GM21381 (cell line): ENCODE data around the gene NCAPG2.
"Not testable (repeated sequence)": the region's sequence is repeated elsewhere in the genome, so short reads cannot be mapped to it uniquely, and the experiment has no call there.

Experiments used
- ATAC-seq: cut with Tn5 transposase; IDR thresholded peaks from one replicate; pipeline ENCODE4 v1.9.1; 2021; ENCODE audit warnings: mild to moderate bottlenecking, moderate library complexity; ENCODE audit not compliant: unreplicated experiment

NCAPG2 gene

DNA sequence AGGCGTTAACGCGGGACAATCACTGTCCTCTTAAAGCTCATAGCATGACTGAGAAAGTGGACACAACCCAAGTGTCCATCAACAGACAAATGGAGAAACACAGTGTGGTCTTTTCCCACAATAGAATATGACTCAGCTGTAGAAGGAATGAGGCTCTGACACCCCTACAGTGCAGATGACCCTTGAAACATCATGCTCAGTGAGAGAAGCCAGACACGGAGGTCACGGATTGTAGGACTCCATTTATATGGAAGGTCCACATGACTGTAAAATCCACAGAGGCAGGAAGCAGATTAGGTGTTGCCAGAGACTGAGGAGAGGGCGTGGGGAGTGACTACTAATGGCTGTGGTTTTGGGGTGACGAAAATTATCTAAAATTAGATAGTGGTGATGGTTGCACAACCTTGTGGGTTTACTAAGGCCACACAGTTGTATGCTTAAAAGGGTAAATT lies 6.1 kb upstream of the NCAPG2 start:
- ATAC-seq: no peak

GRCh38 chr7:158707610-158708009 lies 3.0 kb upstream of the NCAPG2 start:
- ATAC-seq: no peak

DNA sequence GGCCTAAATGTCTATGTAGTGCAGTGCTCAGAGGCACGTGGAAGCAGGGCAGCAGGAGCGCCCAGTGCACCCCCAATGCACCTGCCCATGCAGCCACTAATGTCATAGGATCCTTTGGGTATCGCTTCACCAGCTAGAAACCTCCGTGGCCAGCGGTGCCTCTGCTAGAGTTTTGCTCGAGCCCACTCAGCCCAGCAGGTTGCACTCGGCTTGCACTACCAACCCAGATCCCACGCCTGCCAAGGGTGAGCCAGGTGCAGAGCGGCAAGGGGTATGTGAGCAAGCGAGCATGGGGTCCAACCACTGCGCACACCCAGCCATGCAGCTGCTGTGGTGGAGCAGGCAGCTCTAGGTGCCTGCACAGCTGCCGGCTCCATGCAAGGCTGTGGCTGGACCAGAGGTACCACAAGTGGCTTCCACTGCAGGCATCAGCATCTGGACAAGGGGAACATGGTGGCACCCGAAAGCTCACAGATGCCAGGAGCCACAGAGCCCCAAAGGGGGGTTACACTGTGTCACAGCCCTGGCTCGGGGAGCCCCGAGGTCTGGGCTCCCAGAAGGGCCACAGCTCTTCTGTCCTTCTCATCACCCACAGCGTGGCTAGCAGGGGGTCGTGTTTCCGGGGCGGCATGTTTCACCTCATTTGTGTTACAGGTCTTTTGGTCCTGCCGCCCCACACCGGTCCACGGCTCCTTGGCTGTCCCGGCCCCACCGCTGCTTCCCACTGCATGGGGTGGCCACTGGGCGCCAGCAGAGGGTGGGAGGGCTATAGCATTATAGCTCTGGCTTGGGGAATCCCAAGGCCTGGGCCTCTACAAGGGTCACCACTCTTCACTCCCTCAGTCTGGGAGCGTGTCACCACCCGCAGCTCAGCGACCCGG lies 2.3 kb upstream of the NCAPG2 start:
- ATAC-seq: no peak

DNA sequence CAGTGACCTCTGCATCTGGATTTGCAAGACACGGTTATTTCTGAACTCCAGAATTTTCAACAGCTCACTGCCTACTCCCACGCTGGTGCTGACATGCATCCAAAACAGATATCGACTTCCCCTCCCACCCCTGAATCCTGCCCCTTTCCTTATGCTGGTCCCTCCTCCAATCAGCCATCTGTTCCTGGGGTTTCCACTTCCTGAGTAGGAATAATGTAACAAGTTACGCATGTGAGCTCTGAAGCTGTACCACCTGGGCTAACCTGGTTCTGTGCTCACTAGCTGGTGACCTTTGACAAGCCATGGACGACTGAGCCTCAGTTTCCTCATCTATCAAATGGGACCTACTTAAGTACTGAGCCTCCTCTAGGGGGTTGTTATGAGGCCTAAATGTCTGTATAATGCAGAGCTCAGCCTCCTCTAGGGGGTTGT lies 1.7 kb upstream of the NCAPG2 start:
- no peak for ATAC-seq

- no peak for ATAC-seq
Observed at GRCh38 chr7:158705234-158705850, 738 bp upstream of the NCAPG2 start.

GRCh38 chr7:158703679-158704523 lies 703 bp downstream of the NCAPG2 start:
- not testable (repeated sequence) for ATAC-seq

- no peak for ATAC-seq
Observed at GRCh38 chr7:158702944-158703343, 1.7 kb downstream of the NCAPG2 start.

- no peak for ATAC-seq
Observed at GRCh38 chr7:158702196-158702595, 2.4 kb downstream of the NCAPG2 start.

- ATAC-seq: no peak
Observed at GRCh38 chr7:158700008-158700407, 4.6 kb downstream of the NCAPG2 start.

DNA sequence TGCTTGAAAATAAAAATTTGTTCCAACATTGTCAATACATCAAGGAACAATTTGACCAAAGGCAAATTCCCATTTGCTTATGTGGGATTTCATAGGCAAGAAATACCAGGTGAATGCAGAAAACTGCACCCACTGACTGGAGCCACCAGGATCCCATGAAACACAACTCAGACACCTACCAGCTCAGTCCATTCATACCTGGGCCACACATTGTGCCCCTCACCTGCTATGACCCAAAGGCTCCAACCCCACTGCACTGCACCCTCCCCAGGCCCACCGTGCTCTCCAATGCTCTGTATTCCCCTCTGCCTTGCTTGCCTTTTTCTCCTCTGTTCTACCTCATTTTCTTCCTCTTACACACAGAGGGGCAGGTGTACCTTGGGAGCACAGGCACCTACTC lies 5.3 kb downstream of the NCAPG2 start:
- ATAC-seq: no peak

- no peak for ATAC-seq
Observed at GRCh38 chr7:158698657-158699195, 5.9 kb downstream of the NCAPG2 start.

- ATAC-seq: not testable (repeated sequence)
Observed at GRCh38 chr7:158697597-158697996, 7.0 kb downstream of the NCAPG2 start.

DNA sequence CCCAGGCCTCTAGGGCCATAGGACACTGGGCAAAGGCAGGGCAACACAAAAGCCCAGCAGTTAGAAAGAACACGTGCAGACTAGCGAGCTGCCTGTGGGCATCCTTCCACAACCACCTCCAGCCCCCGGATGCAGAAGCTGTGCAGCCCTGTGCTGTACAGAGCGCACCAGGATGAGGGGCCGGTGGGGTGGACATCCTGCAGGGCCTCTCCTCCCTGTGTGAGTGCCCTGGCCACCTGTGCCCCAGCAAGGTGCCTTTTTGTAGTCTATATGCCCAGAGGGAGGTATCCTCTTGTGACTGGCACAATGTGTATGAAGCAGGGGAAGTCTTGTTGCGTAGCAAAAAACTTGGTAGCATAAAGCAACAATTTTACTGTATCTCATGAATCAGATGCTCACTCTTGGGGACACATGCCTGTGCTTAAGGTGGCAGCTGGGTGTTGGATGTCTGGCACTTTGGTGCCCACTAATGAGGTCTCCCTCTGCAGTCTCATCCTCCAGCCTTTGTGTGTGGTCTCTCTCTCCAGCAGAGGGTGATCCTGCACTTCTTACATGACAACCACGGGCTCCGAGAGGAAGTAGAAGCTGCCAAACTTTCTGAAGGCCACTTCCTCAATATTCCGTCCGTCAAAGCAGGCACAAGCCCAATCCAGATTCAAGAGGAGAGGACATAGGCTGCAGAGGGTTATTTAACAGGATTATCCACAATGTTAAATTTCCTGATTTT lies 8.7 kb downstream of the NCAPG2 start:
- ATAC-seq: peak; percentile 63

DNA sequence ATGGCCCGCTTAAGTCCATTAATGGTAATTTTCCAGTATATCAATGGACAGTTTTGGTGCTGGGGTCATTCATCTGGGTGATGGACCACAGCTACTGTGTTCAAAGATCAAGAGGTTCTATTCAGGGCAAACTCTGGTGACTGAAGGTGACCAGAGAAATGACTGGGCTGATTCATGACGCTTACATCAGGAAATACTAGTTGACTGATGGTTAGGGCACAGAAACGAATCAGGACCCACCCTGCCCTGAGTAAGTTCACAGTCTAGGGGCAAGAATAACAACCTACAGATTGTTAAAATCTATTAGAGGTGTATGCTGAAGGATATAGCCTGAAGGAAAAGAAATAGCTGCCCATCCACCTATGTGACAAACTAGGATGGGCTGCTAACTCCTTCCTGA lies 9.5 kb downstream of the NCAPG2 start:
- ATAC-seq: no peak

DNA sequence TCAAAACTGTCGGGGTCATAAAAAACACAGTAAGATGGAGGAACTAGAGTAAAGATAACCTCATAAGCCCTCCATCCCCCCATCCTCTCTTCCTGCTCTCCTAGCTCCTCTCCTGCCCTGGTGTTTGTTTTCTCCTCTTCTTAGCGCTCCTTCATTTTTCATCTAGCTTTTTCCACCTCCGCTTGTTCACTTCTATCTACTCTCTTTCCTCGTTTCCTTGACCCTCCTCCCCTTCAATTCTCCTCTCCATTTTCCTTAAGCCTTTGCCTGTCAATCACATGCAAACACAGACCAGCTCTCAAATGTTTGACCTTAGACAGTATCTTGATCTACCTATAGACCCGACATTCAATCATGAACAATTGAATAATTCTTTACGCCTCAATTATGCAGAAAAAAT lies 10.0 kb downstream of the NCAPG2 start:
- no peak for ATAC-seq

- ATAC-seq: no peak
Observed at GRCh38 chr7:158689488-158689887, 15.1 kb downstream of the NCAPG2 start.

- ATAC-seq: no peak
Observed at GRCh38 chr7:158687406-158687805, 17.2 kb downstream of the NCAPG2 start.

DNA sequence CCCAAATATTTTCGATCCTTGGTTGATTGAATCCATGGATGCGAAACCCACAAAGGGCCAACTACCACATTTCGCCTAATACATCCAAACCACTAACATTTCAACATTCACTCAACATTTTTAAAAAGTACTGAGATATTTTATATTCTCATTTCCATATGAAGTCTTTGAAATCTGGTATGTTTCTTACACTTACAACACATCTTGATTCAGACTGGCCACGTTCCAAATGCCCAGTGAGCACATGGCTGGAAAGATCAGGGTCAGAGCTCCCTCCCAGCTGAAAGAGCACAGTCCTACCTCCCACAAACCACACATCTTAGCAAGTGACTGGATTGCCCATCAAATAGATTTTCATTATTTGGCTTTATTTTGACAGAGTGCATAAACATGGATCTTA lies 18.9 kb downstream of the NCAPG2 start:
- no peak for ATAC-seq

DNA sequence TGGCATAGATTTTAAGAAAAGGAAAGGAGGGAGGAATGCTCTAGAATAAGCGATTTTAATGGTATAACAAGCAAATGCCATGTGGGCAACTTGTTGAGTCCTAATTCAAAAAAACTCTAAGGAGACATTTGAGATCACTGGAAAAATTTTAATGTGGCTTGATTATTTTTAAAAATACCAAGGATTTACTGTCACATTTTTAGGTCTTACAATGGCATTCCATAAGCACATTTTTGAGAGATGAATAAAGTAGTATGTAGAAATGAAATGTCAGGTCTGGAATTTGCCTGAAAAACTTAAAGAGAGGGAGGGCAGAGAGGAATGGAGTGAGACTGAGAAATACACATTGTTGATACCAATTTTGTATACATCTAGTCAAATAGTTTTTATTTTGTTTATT lies 20.3 kb downstream of the NCAPG2 start:
- no peak for ATAC-seq

DNA sequence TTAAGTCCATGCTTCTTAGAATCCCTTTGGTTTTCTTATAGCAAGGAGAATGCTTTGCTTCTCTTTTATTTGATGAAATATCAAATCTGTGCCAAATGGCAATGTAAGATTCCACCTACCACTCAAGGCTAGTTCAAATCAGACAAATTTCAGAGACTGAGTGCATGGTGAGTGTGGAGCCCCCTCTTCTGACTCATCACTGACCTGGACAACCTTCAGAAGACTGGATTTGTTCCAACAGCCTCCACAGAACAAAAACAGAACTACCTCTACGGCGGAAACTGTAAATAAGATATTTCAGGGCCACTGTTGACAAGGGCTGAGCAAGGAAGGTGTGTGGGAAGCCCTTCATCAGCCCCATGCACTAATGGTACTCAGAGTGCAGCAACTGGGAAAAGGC lies 21.1 kb downstream of the NCAPG2 start:
- ATAC-seq: no peak
